MM.1S (cell line): ENCODE data around the gene RFC1.

Experiments
- EZH2phosphoT487 ChIP-seq: fragments of 300-600 bp; sonication (generic); IDR thresholded peaks from 2 replicates; pipeline ENCODE4 v1.6.1; 2018; ENCODE audit warnings: antibody characterized with exemption, low read length
- TF ChIP-seq, protein P1 (sequence below): fragments of 300-600 bp; sonication (generic); IDR thresholded peaks from 2 replicates; pipeline ENCODE4 v1.5.1; 2016; ENCODE audit warnings: antibody characterized with exemption, low read length, mixed read lengths

- TF ChIP-seq, protein P1, sequence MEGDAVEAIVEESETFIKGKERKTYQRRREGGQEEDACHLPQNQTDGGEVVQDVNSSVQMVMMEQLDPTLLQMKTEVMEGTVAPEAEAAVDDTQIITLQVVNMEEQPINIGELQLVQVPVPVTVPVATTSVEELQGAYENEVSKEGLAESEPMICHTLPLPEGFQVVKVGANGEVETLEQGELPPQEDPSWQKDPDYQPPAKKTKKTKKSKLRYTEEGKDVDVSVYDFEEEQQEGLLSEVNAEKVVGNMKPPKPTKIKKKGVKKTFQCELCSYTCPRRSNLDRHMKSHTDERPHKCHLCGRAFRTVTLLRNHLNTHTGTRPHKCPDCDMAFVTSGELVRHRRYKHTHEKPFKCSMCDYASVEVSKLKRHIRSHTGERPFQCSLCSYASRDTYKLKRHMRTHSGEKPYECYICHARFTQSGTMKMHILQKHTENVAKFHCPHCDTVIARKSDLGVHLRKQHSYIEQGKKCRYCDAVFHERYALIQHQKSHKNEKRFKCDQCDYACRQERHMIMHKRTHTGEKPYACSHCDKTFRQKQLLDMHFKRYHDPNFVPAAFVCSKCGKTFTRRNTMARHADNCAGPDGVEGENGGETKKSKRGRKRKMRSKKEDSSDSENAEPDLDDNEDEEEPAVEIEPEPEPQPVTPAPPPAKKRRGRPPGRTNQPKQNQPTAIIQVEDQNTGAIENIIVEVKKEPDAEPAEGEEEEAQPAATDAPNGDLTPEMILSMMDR = no peak
- no peak for TF ChIP-seq EZH2phosphoT487
Observed at GRCh38 chr4:39308611-39309010, 57.6 kb downstream of the RFC1 start.
